ENCODE data around the gene C1orf210.

DNA sequence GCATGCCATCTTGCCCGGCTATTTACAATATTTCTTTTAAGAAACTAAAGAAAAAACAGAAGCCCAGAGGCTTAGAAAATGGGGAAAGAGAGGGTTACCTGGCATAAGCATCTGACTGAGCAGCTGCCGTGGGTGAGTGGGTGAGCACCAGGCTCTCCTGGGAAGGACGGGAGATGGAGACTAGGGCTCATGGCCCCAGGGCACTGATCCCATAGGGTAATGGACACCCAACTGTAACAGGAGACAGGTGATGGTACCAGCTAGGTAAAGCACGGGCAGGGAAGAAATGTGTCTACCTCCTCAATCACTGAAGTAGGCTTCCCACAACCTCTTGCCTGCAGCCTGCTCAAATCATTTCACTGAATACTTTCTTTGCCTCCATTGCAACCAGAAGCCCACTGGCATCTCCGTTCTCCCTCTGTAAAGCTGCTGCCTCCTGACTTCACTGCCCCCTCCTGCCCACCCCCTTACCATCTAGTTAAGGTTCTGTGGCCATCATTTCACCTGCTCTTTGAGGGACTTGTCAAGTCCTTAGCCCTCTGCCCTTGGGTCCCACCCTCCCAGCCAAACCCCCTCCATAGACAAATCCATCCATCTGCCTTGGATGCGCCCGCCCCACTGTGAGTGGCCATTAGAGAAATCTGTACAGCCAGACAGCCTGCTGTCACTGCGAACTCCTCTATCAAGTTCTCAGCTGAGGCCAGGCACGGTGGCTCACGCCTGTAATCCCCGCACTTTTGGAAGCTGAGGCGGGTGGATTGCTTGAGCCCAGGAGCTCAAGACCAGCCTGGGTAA, 9.4 kb downstream of the C1orf210 start:
- TF ChIP-seq, protein P1, sequence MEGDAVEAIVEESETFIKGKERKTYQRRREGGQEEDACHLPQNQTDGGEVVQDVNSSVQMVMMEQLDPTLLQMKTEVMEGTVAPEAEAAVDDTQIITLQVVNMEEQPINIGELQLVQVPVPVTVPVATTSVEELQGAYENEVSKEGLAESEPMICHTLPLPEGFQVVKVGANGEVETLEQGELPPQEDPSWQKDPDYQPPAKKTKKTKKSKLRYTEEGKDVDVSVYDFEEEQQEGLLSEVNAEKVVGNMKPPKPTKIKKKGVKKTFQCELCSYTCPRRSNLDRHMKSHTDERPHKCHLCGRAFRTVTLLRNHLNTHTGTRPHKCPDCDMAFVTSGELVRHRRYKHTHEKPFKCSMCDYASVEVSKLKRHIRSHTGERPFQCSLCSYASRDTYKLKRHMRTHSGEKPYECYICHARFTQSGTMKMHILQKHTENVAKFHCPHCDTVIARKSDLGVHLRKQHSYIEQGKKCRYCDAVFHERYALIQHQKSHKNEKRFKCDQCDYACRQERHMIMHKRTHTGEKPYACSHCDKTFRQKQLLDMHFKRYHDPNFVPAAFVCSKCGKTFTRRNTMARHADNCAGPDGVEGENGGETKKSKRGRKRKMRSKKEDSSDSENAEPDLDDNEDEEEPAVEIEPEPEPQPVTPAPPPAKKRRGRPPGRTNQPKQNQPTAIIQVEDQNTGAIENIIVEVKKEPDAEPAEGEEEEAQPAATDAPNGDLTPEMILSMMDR (IDR thresholded peaks at IDR 0.05) = no peak
- peak in 1 of 3 donors; percentile 10 for TF ChIP-seq POLR2A (IDR thresholded peaks at IDR 0.05)
